SK-N-SH (cell line): Measurements from ENCODE around the gene VSIG10L. TPM values are rescaled to one million over a fixed set of nuclear protein-coding genes. Genes with fewer than 3 reads are reported as not detected.

Experiments used
- CTCF ChIA-PET: fragments of 300-600, 350-600 bp; formaldehyde crosslinking; extraction: SDS; loops from one replicate; lab custom pipeline; 2021; lab: Yijun Ruan, JAX
- POLR2A ChIA-PET: fragments of 350-600 bp; sonication (Branson Sonifier 250); formaldehyde crosslinking; extraction: SDS; loops from one replicate; lab custom pipeline; 2020; ENCODE audit warnings: antibody characterized with exemption, inconsistent platforms; lab: Yijun Ruan, JAX
- DNase-seq: peaks from one replicate; pipeline ENCODE4 v3.0.0; 2012
- H2AFZ ChIP-seq: fragments of 200-600 bp; sonication (generic); 2 replicates; pipeline ENCODE4 v1.8.1; 2016; ENCODE audit warnings: antibody characterized with exemption, mild to moderate bottlenecking, low read depth
- H3F3A ChIP-seq: fragments of 200-600 bp; sonication (generic); replicated peaks from 2 replicates; pipeline ENCODE3; 2016; ENCODE audit warnings: antibody characterized with exemption, mild to moderate bottlenecking; ENCODE audit not compliant: insufficient read depth
- H3K27ac ChIP-seq, 2 experiments: fragments of 200-500 bp in 1 of 2; fragments of 200-600 bp in 1 of 2; sonication (Bioruptor generic) in 1 of 2; sonication (generic), shearing (Covaris generic) in 1 of 2; 2 replicates each; pipeline versions ENCODE4 v1.5.1 to v1.6.1; 2014 to 2016; ENCODE audit warnings: low read depth in 2 of 2, inconsistent platforms in 1 of 2, low read length in 1 of 2, mild to moderate bottlenecking in 1 of 2, mixed read lengths in 1 of 2
- H3K27me3 ChIP-seq: fragments of 200-600 bp; sonication (generic), shearing (Covaris generic); 2 replicates; pipeline ENCODE4 v1.6.1; 2016; ENCODE audit warnings: mixed run types; ENCODE audit not compliant: insufficient read depth
- H3K36me3 ChIP-seq, 2 experiments: fragments of 200-500 bp in 1 of 2; fragments of 200-600 bp in 1 of 2; sonication (Bioruptor generic) in 1 of 2; sonication (generic) in 1 of 2; replicated peaks in 1 of 2; 2 replicates each; pipeline versions ENCODE3 to v1.5.1; 2014 to 2016; ENCODE audit warnings: low read length in 1 of 2, mild to moderate bottlenecking in 1 of 2; ENCODE audit not compliant: insufficient read depth in 2 of 2, control insufficient read depth in 1 of 2
- H3K4me1 ChIP-seq, 2 experiments: fragments of 200-500 bp in 1 of 2; fragments of 200-600 bp in 1 of 2; sonication (Bioruptor generic) in 1 of 2; sonication (generic), shearing (Covaris generic) in 1 of 2; 2 replicates each; pipeline versions ENCODE4 v1.5.1 to v1.6.1; 2014 to 2016; ENCODE audit warnings: low read depth in 1 of 2, low read length in 1 of 2, mixed run types in 1 of 2; ENCODE audit not compliant: insufficient read depth in 2 of 2, control insufficient read depth in 1 of 2
- H3K4me2 ChIP-seq: fragments of 200-600 bp; sonication (generic), shearing (Covaris generic); 2 replicates; pipeline ENCODE4 v1.6.1; 2017; ENCODE audit warnings: mixed run types
- H3K4me3 ChIP-seq, 2 experiments: fragments of 200-500 bp in 1 of 2; fragments of 200-600 bp in 1 of 2; sonication (Bioruptor generic) in 1 of 2; sonication (generic), shearing (Covaris generic) in 1 of 2; 2 replicates each; pipeline versions ENCODE4 v1.5.1 to v1.8.1; 2014 to 2016; ENCODE audit warnings: low read depth in 2 of 2, inconsistent platforms in 1 of 2, low read length in 1 of 2, mild to moderate bottlenecking in 1 of 2, mixed read lengths in 1 of 2, moderate library complexity in 1 of 2
- H3K79me2 ChIP-seq: fragments of 200-600 bp; sonication (generic); 2 replicates; pipeline ENCODE4 v1.8.1; 2017; ENCODE audit warnings: mild to moderate bottlenecking; ENCODE audit not compliant: insufficient read depth
- H3K9ac ChIP-seq: fragments of 200-600 bp; sonication (generic); 2 replicates; pipeline ENCODE4 v1.6.1; 2017; ENCODE audit warnings: mixed run types
- H3K9me2 ChIP-seq: fragments of 200-600 bp; sonication (generic); 2 replicates; pipeline ENCODE4 v1.6.1; 2017; ENCODE audit warnings: mixed run types
- H3K9me3 ChIP-seq: fragments of 200-600 bp; sonication (generic); 2 replicates; pipeline ENCODE4 v1.6.1; 2017; ENCODE audit warnings: mixed run types, mild to moderate bottlenecking, moderate library complexity
- H4K20me1 ChIP-seq: fragments of 200-600 bp; sonication (generic); 2 replicates; pipeline ENCODE4 v1.6.1; 2017; ENCODE audit warnings: mild to moderate bottlenecking, mixed run types; ENCODE audit not compliant: insufficient read depth
- FOSL2 ChIP-seq: IDR thresholded peaks from 2 replicates; pipeline ENCODE4 v1.4.0; 2012; ENCODE audit warnings: low read depth, mild to moderate bottlenecking, moderate library complexity, borderline replicate concordance
- GABPA ChIP-seq: IDR thresholded peaks from 2 replicates; pipeline ENCODE4 v1.4.0; 2012; ENCODE audit warnings: low read depth, mild to moderate bottlenecking
- GATA2 ChIP-seq: sonication (generic); formaldehyde crosslinking; IDR thresholded peaks from 2 replicates; pipeline ENCODE4 v1.5.0; 2020; ENCODE audit warnings: mild to moderate bottlenecking, missing genetic modification reagents
- IRF3 ChIP-seq: fragments of 150-350 bp; IDR thresholded peaks from 2 replicates; pipeline ENCODE4 v1.6.1; 2016; ENCODE audit warnings: mild to moderate bottlenecking, low read depth, low read length
- JUND ChIP-seq: IDR thresholded peaks from 2 replicates; pipeline ENCODE4 v1.4.0; 2012
- MEF2A ChIP-seq: IDR thresholded peaks from 2 replicates; pipeline ENCODE4 v1.4.0; 2012; ENCODE audit warnings: low read depth, borderline replicate concordance
- NFIC ChIP-seq: IDR thresholded peaks from 2 replicates; pipeline ENCODE4 v1.4.0; 2012; ENCODE audit warnings: borderline replicate concordance
- PBX3 ChIP-seq: IDR thresholded peaks from 2 replicates; pipeline ENCODE4; 2012
- RCOR1 ChIP-seq: fragments of 150-350 bp; IDR thresholded peaks from 2 replicates; pipeline ENCODE4 v1.6.1; 2017; ENCODE audit warnings: antibody characterized with exemption, low read length
- REST ChIP-seq: IDR thresholded peaks from 2 replicates; pipeline ENCODE4 v1.6.1; 2012; ENCODE audit warnings: mild to moderate bottlenecking, low read depth, low read length, moderate library complexity
- RFX5 ChIP-seq: IDR thresholded peaks from 2 replicates; pipeline ENCODE4 v1.6.1; 2012; ENCODE audit warnings: mild to moderate bottlenecking, improper control_type of control experiment, low read length
- SIN3A ChIP-seq: IDR thresholded peaks from 2 replicates; pipeline ENCODE4 v1.6.1; 2012; ENCODE audit warnings: low read depth, mild to moderate bottlenecking, low read length, moderate library complexity, borderline replicate concordance
- TAF1 ChIP-seq: IDR thresholded peaks from 2 replicates; pipeline ENCODE4 v1.6.1; 2012; ENCODE audit warnings: low read depth, mild to moderate bottlenecking, low read length, moderate library complexity, borderline replicate concordance
- TEAD4 ChIP-seq: IDR thresholded peaks from 2 replicates; pipeline ENCODE4 v1.4.0; 2012; ENCODE audit warnings: mild to moderate bottlenecking, borderline replicate concordance; ENCODE audit not compliant: insufficient read depth
- YY1 ChIP-seq: IDR thresholded peaks from 2 replicates; pipeline ENCODE4 v1.4.0; 2012; ENCODE audit warnings: low read depth, mild to moderate bottlenecking
- ZBTB33 ChIP-seq: IDR thresholded peaks from 2 replicates; pipeline ENCODE4 v1.4.0; 2012; ENCODE audit warnings: low read depth, borderline replicate concordance
- WGBS: methylation state at CpG from one replicate; pipeline ENCODE4 v1.1.6; 2017; ENCODE audit warnings: low lambda C conversion rate; 5-methylcytosine and 5-hydroxymethylcytosine counted together
- polyA plus RNA-seq, 3 experiments: library from polyadenylated mRNA; depleted of rRNA; stranded (reverse); fragments of >200 nt; gene quantifications; 2 replicates each; pipeline ENCODE4 v1.2.3, GENCODE V29; 2012

Gene VSIG10L
- polyA plus RNA-seq, 1 of the 3 experiments (the other 2 are of a cell fraction) = 2.7 TPM

DNA sequence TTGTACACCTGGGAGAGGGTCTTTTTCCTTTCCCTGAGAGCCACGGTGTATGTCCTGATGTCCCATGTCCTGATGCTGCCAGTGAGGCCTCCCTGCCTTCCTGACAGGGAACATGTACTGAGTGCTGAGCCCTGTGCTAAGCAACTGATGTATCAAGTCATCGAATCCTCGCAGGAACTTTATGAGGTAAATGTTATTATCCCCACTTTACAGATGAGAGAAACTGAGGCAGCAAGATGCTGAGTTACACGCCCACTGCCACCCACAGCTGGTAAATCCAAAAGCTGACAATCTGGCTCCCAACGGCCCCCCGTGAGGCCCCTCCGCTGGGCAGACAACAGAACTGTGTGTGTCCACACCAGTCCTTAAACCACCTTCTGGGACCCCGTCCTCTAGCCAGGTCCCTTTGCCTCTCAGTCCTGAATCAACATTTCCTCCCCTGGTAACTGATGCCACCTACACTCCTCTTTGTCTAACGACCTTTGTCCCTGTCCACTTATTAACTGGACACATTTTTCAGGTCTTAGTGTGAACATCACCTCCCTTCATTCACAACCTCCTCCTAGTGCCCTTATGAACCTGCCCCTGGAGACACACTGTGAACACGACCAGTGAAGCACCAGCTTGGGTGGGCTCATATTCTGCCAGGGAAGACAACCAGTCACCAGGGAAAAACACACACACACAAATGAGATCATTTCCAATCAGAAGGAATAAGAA lies 5.4 kb upstream of the VSIG10L start:
- H3K4me2 ChIP-seq = no peak overlapping the region
- no peak overlapping the region for H3K9ac ChIP-seq
- H3F3A ChIP-seq = no peaks in the 10 kb centered on the region
- H4K20me1 ChIP-seq = no peaks in the 10 kb centered on the region
- no peaks in the 10 kb centered on the region for H3K9me2 ChIP-seq
- no peaks in the 10 kb centered on the region for H3K36me3 ChIP-seq
- no peaks in the 10 kb centered on the region for H3K4me1 ChIP-seq
- H3K4me3 ChIP-seq = no peak overlapping the region
- no peak overlapping the region for H3K27ac ChIP-seq
- CTCF ChIA-PET = interaction anchor here (0.7 to 1.2 kb wide), 2 partner anchors 9 to 74 kb away, joined by 3 read pairs; no protein-coding TSS in a partner anchor
- POLR2A ChIA-PET = no interaction called here
- H3K79me2 ChIP-seq = no peaks in the 10 kb centered on the region
- 80% methylated on average over 10 of the region's 10 CpGs for WGBS
- H3K27me3 ChIP-seq = no peaks in the 10 kb centered on the region
- H2AFZ ChIP-seq = no peak overlapping the region
- TF ChIP-seq SIN3A (no peak), RFX5 (no peak), GABPA (no peak), IRF3 (no peak), YY1 (no peak), NFIC (no peak), ZBTB33 (no peak), JUND (no peak), FOSL2 (no peak), GATA2 (CRISPR knock-in tag) (no peak)
- DNase-seq = no peak
- no peaks in the 10 kb centered on the region for H3K9me3 ChIP-seq

GRCh38 chr19:51346742-51347141 lies 4.8 kb upstream of the VSIG10L start:
- no peaks in the 10 kb centered on the region for H3K36me3 ChIP-seq
- no peaks in the 10 kb centered on the region for H3K4me1 ChIP-seq
- WGBS = 98% methylated on average over 15 of the region's 17 CpGs
- no peaks in the 10 kb centered on the region for H3K9me2 ChIP-seq
- no peak for DNase-seq
- H3K79me2 ChIP-seq = no peaks in the 10 kb centered on the region
- no peak overlapping the region for H3K4me2 ChIP-seq
- H3K9ac ChIP-seq = no peak overlapping the region
- no peaks in the 10 kb centered on the region for H3K9me3 ChIP-seq
- H3K4me3 ChIP-seq = no peak overlapping the region
- no peak overlapping the region for H3K27ac ChIP-seq
- H3F3A ChIP-seq = no peaks in the 10 kb centered on the region
- H3K27me3 ChIP-seq = no peaks in the 10 kb centered on the region
- ChIA-PET CTCF (no interaction called here), POLR2A (no interaction called here)
- H4K20me1 ChIP-seq = no peaks in the 10 kb centered on the region
- no peak overlapping the region for H2AFZ ChIP-seq
- TF ChIP-seq ZBTB33 (no peak), RCOR1 (no peak), TAF1 (no peak), FOSL2 (no peak), TEAD4 (no peak), NFIC (no peak), REST (no peak), YY1 (no peak), MEF2A (no peak), RFX5 (no peak), PBX3 (no peak)
